GM12878 (cell line): ENCODE results near the gene HSPA1A. TPM values are rescaled to one million over a fixed set of nuclear protein-coding genes. Genes with fewer than 3 reads are reported as not detected.

Experiments
- ATAC-seq: fragments of 200-7000 bp; cut with Tn5 transposase; 3 replicates; pipeline ENCODE4 v1.9.1; 2020; ENCODE audit warnings: mild to moderate bottlenecking, moderate library complexity
- BruUV-seq: library from RNA; stranded (reverse); fragments of 400-500 nt; replicated peaks from 2 replicates; lab custom pipeline; 2021; lab: Mats Ljungman, UMichigan
- CTCF ChIA-PET: fragments of 300-600 bp; sonication (Branson Sonifier 250); formaldehyde crosslinking; extraction: SDS; loops from one replicate; lab custom pipeline; 2021; ENCODE audit warnings: inconsistent platforms; lab: Yijun Ruan, JAX
- POLR2A ChIA-PET: fragments of 350-600 bp; formaldehyde crosslinking; extraction: SDS; loops from one replicate; lab custom pipeline; 2021; ENCODE audit warnings: inconsistent platforms; lab: Charles Lee
- RAD21 ChIA-PET: fragments of 300-600 bp; sonication (Branson Sonifier 250); formaldehyde crosslinking; loops from one replicate; lab custom pipeline; 2023; ENCODE audit warnings: antibody characterized with exemption; ENCODE audit not compliant: unreplicated experiment; lab: Charles Lee
- SMC1A ChIA-PET: fragments of 300-600 bp; sonication (Branson Sonifier 250); formaldehyde crosslinking; loops from one replicate; lab custom pipeline; 2023; ENCODE audit not compliant: unreplicated experiment, uncharacterized antibody; lab: Charles Lee
- DNase-seq: peaks from one replicate; pipeline ENCODE4 v3.0.0-alpha.2; 2011; ENCODE audit warnings: low read depth, low spot score
- FAIRE-seq: peaks from 3 replicates; lab custom pipeline; 2011; peaks lifted over from hg19 to GRCh38; lab: Jason Lieb, UNC
- H2AFZ ChIP-seq: 2 replicates; pipeline ENCODE4 v1.6.0; 2011; ENCODE audit warnings: low read depth, low read length, control low read depth; ENCODE audit not compliant: control insufficient read depth
- H3K27ac ChIP-seq: 2 replicates; pipeline ENCODE4 v1.5.1; 2011; ENCODE audit warnings: control low read depth; ENCODE audit not compliant: control insufficient read depth, insufficient read depth
- H3K27me3 ChIP-seq, 2 experiments: replicated peaks in 1 of 2; 2 replicates each; pipeline versions ENCODE4 v1.6.0 to v1.6.1; 2011; ENCODE audit warnings: low read length in 1 of 2; ENCODE audit not compliant: control insufficient read depth in 2 of 2, insufficient read depth in 2 of 2
- H3K36me3 ChIP-seq, 2 experiments: 2 replicates each; pipeline ENCODE4 v1.5.1; 2011; ENCODE audit warnings: low read length in 1 of 2; ENCODE audit not compliant: control insufficient read depth in 2 of 2, insufficient read depth in 2 of 2
- H3K4me1 ChIP-seq: 2 replicates; pipeline ENCODE4 v1.6.1; 2011; ENCODE audit warnings: mild to moderate bottlenecking, low read length, moderate library complexity, mixed read lengths; ENCODE audit not compliant: control insufficient read depth, insufficient read depth
- H3K4me2 ChIP-seq: 2 replicates; pipeline ENCODE4 v1.6.0; 2011; ENCODE audit warnings: control low read depth; ENCODE audit not compliant: control insufficient read depth, insufficient read depth
- H3K4me3 ChIP-seq: fragments of 200-600 bp; sonication (generic); 2 replicates; pipeline ENCODE4 v1.5.1; 2016
- H3K79me2 ChIP-seq: 2 replicates; pipeline ENCODE4 v1.6.0; 2011; ENCODE audit warnings: low read length; ENCODE audit not compliant: control insufficient read depth, insufficient read depth
- H3K9ac ChIP-seq: 2 replicates; pipeline ENCODE4 v1.8.0; 2011; ENCODE audit warnings: low read length, control low read depth, mixed read lengths; ENCODE audit not compliant: control insufficient read depth, insufficient read depth
- H3K9me3 ChIP-seq: replicated peaks from 3 replicates; pipeline ENCODE4 v1.5.1; 2011; ENCODE audit warnings: mild to moderate bottlenecking, low read length; ENCODE audit not compliant: control insufficient read depth, insufficient read depth
- H4K20me1 ChIP-seq: 2 replicates; pipeline ENCODE4 v1.6.0; 2011; ENCODE audit not compliant: control insufficient read depth, insufficient read depth
- EP300 ChIP-seq, 2 experiments: fragments of 150-350 bp in 1 of 2; IDR thresholded peaks; 2 replicates each; pipeline ENCODE4 v1.6.1; 2011 to 2012; ENCODE audit warnings: low read depth in 2 of 2, low read length in 2 of 2, borderline replicate concordance in 1 of 2, improper control_type of control experiment in 1 of 2, inconsistent platforms in 1 of 2; ENCODE audit not compliant: control insufficient read depth in 1 of 2
- HDGF ChIP-seq: fragments of 450-650 bp; IDR thresholded peaks from 2 replicates; pipeline ENCODE4 v1.6.1; 2016; ENCODE audit warnings: antibody characterized with exemption
- HSF1 ChIP-seq: fragments of 150-350 bp; IDR thresholded peaks from 2 replicates; pipeline ENCODE4 v1.6.1; 2014; ENCODE audit warnings: mild to moderate bottlenecking, low read depth, low read length
- MAX ChIP-seq: IDR thresholded peaks from 2 replicates; pipeline ENCODE4 v1.6.1; 2012; ENCODE audit warnings: low read depth, low read length, improper control_type of control experiment
- POLR2A ChIP-seq: IDR thresholded peaks from 2 replicates; pipeline ENCODE4 v1.6.1; 2011; ENCODE audit warnings: low read depth, mild to moderate bottlenecking, low read length
- POU2F2 ChIP-seq: IDR thresholded peaks from 3 replicates; pipeline ENCODE4 v1.6.1; 2011; ENCODE audit warnings: low read depth, mild to moderate bottlenecking, low read length, borderline replicate concordance
- ZBED1 ChIP-seq: IDR thresholded peaks from 2 replicates; pipeline ENCODE4 v1.6.1; 2016; ENCODE audit warnings: borderline replicate concordance
- ZNF24 ChIP-seq: fragments of 450-650 bp; IDR thresholded peaks from 2 replicates; pipeline ENCODE4 v1.6.1; 2017; ENCODE audit warnings: antibody characterized with exemption, mild to moderate bottlenecking
- ZSCAN29 ChIP-seq: fragments of 450-650 bp; IDR thresholded peaks from 2 replicates; pipeline ENCODE4 v1.6.1; 2017; ENCODE audit warnings: mild to moderate bottlenecking, moderate library complexity
- whole genome bisulfite sequencing: methylation state at CpG from one replicate; pipeline ENCODE4 v1.1.6; 2016; ENCODE audit warnings: low lambda C conversion rate; ENCODE audit not compliant: insufficient replicate concordance, insufficient coverage; ENCODE audit errors: missing lambda C conversion rate; 5-methylcytosine and 5-hydroxymethylcytosine counted together
- in situ Hi-C: fragments of 300-500 bp; cut with MboI; formaldehyde crosslinking; loops from 9 replicates; pipeline ENCODE4 v1.14.3; 2018; ENCODE audit warnings: mixed read lengths
- intact Hi-C: fragments of 100-400 bp; cut with micrococcal nuclease; formaldehyde crosslinking; loops from one replicate; pipeline ENCODE4 v1.14.2; 2022; ENCODE audit not compliant: unreplicated experiment
- polyA plus RNA-seq, 11 experiments: library from polyadenylated mRNA; depleted of rRNA in 4 of 11; unstranded in 6 of 11; stranded (reverse) in 5 of 11; fragments of >200 nt; fragmentation: Nextera tagmentation in 4 of 11; fragmentation: Illumina TruSeq in 1 of 11; extraction: Ambion mirVana in 4 of 11; extraction: Trizol in 1 of 11; gene quantifications; 1 replicate in 1 of 11; 2 replicates in 10 of 11; pipeline versions ENCODE4 v1.2.1 to v1.2.3, GENCODE V29; 2011 to 2016; ENCODE audit warnings: inconsistent platforms in 2 of 11, missing spikeins in 2 of 11, low read depth in 1 of 11
- total RNA-seq, 4 experiments: library from RNA; depleted of rRNA in 3 of 4; stranded (reverse); fragments of >200 nt in 3 of 4; fragmentation: Illumina TruSeq in 1 of 4; extraction: Trizol in 1 of 4; gene quantifications; 2 replicates each; pipeline versions ENCODE4 v1.2.1 to v1.2.3, GENCODE V29; 2013 to 2021

HSPA1A gene
- total and polyA plus RNA-seq, 10 of the 15 experiments (the other 5 are each of a cell fraction or from before 2014, with no cell fraction given) = 0.29 to 51.8 (median 17.5) TPM

- TF ChIP-seq POU2F2 (no peak), ZSCAN29 (no peak), ZNF24 (no peak), MAX (no peak), ZBED1 (no peak), HSF1 (no peak), HDGF (no peak), EP300 (IDR thresholded peaks at IDR 0.05; ENCODE audit: borderline replicate concordance in 1 of 2, control insufficient read depth in 1 of 2, low read depth in 2 of 2, low read length in 2 of 2) (no peak)
- TF ChIP-seq, all 136 proteins: peak for 0
Observed at GRCh38 chr6:31842053-31842452, 26.7 kb downstream of the HSPA1A start (continued).

GRCh38 chr6:31844507-31844906, 29.2 kb downstream of the HSPA1A start:
- no peak overlapping the region for H3K4me2 ChIP-seq
- no peaks in the 10 kb centered on the region; the same call in 1 of the 2 replicates for H3K79me2 ChIP-seq
- peaks cover 0 to 2% of the 10 kb centered on the region in 2 experiments; a peak in 3 of 4 replicates for H3K36me3 ChIP-seq
- no peaks in the 10 kb centered on the region for H3K9me3 ChIP-seq
- POLR2A ChIA-PET = interaction anchor here (0.6 to 0.9 kb wide), 4 partner anchors 9 to 238 kb away, joined by 3 to 4 read pairs (median 4); no protein-coding TSS in a partner anchor
- in situ Hi-C loops (no loop called here), intact Hi-C loops (no loop called here)
- no TSS peak for BruUV-seq
- no peaks in the 10 kb centered on the region for H4K20me1 ChIP-seq
- no peaks in the 10 kb centered on the region for H3K27me3 ChIP-seq
- no peak overlapping the region for H2AFZ ChIP-seq
- ATAC-seq (no peak), DNase-seq (no peak)
- SMC1A ChIA-PET = no interaction called here
- WGBS = 67% methylated on average over 3 of the region's 3 CpGs
- no peak overlapping the region for H3K27ac ChIP-seq
- TF ChIP-seq ZNF24 (no peak), POLR2A (peak; percentile 19; the same call in 1 of the 2 replicates)
- TF ChIP-seq, all 136 proteins: peak for 1
- H3K4me3 ChIP-seq = no peak overlapping the region
- H3K9ac ChIP-seq = no peak overlapping the region
- ChIA-PET CTCF (interaction anchor here (0.7 to 1.0 kb wide), 2 partner anchors 18 to 78 kb away, joined by 3 read pairs; partner anchors contain the start of gene NEU1), RAD21 (no interaction called here)
- H3K4me1 ChIP-seq = no peaks in the 10 kb centered on the region; the same call in 1 of the 2 replicates
- no peak for FAIRE-seq
